Lower leg skin (tissue), 4 donors: ENCODE measurements around the gene KIRREL3. TPM values are rescaled to one million over a fixed set of nuclear protein-coding genes. Genes with fewer than 3 reads are reported as not detected.

Source experiments
- DNase-seq, 2 donors: peaks; one replicate each; pipeline ENCODE4 v3.0.0-alpha.2; 2019; ENCODE audit warnings: low spot score in 2 of 2
- H3K4me3 ChIP-seq: fragments of 200-600 bp; sonication (generic); 2 replicates; pipeline ENCODE4 v1.5.1; 2017; ENCODE audit warnings: mild to moderate bottlenecking, low read depth; ENCODE audit not compliant: poor library complexity, severe bottlenecking
- CTCF ChIP-seq, 3 donors: fragments of 450-650 bp; IDR thresholded peaks; one replicate each; pipeline ENCODE4 v1.5.1; 2016; ENCODE audit warnings: antibody characterized with exemption in 3 of 3, mild to moderate bottlenecking in 3 of 3, moderate library complexity in 2 of 3
- POLR2A ChIP-seq, 2 donors: fragments of 450-650 bp; IDR thresholded peaks; one replicate each; pipeline ENCODE4 v1.6.1; 2016 to 2017; ENCODE audit warnings: antibody characterized with exemption in 2 of 2, mild to moderate bottlenecking in 1 of 2, moderate library complexity in 1 of 2
- WGBS, 2 donors: methylation state at CpG; one replicate each; pipeline ENCODE4 v1.1.5; 2018; 5-methylcytosine and 5-hydroxymethylcytosine counted together
- intact Hi-C: fragments of 100-400 bp; cut with DNase I; formaldehyde crosslinking; loops from one replicate; pipeline ENCODE4 v1.15.0; 2023; ENCODE audit warnings: low total_unique reads
- total RNA-seq, 4 donors: library from RNA; depleted of rRNA; stranded (reverse); fragments of >200 nt; gene quantifications; one replicate each; pipeline ENCODE4 v1.1.0, GENCODE V29; 2016

Gene KIRREL3
- total RNA-seq, 4 donors from 2014 or later: 0.13 TPM; not detected in 3

- 30 to 31% methylated on average over 5 of the region's 5 CpGs for WGBS, 2 donors
- no peak for TF ChIP-seq POLR2A (IDR thresholded peaks at IDR 0.05)
- no peak for TF ChIP-seq CTCF (IDR thresholded peaks at IDR 0.05)
- intact Hi-C loops: no loop called here
These were observed 586.0 kb downstream of the KIRREL3 start for GRCh38 chr11:126414615-126415014.

GRCh38 chr11:126413843-126414405, 586.6 kb downstream of the KIRREL3 start:
- intact Hi-C loops: no loop called here
- TF ChIP-seq POLR2A (IDR thresholded peaks at IDR 0.05) (no peak), CTCF (IDR thresholded peaks at IDR 0.05) (no peak)
- 58 to 85% methylated on average over 9 of the region's 9 CpGs for WGBS, 2 donors
- H3K4me3 ChIP-seq: no peak overlapping the region
- DNase-seq: no peak

More at GRCh38 chr11:126414615-126415014, 586.0 kb downstream of the KIRREL3 start:
- no peak overlapping the region for H3K4me3 ChIP-seq
- DNase-seq: no peak

GRCh38 chr11:126413426-126413825, 587.1 kb downstream of the KIRREL3 start:
- 87 to 88% methylated on average over 11 of the region's 11 CpGs for WGBS, 2 donors
- intact Hi-C loops: no loop called here
- no peak for DNase-seq
- TF ChIP-seq CTCF (IDR thresholded peaks at IDR 0.05) (no peak), POLR2A (IDR thresholded peaks at IDR 0.05) (no peak)
- H3K4me3 ChIP-seq: no peak overlapping the region

- WGBS, 2 donors: 63 to 84% methylated on average over 6 of the region's 6 CpGs
- DNase-seq: no peak
- intact Hi-C loops: no loop called here
- TF ChIP-seq CTCF (IDR thresholded peaks at IDR 0.05): no peak
- TF ChIP-seq POLR2A (IDR thresholded peaks at IDR 0.05): no peak
- H3K4me3 ChIP-seq: no peak overlapping the region
These were observed 588.6 kb downstream of the KIRREL3 start for GRCh38 chr11:126411971-126412381.

GRCh38 chr11:126410649-126411048, 589.9 kb downstream of the KIRREL3 start:
- no peak for TF ChIP-seq CTCF (IDR thresholded peaks at IDR 0.05)
- TF ChIP-seq POLR2A (IDR thresholded peaks at IDR 0.05): no peak
- intact Hi-C loops: no loop called here
- H3K4me3 ChIP-seq: no peak overlapping the region
- WGBS, 2 donors: 37 to 47% methylated on average over 6 of the region's 6 CpGs
- DNase-seq: no peak

GRCh38 chr11:126409620-126409985, 591.0 kb downstream of the KIRREL3 start:
- intact Hi-C loops: no loop called here
- DNase-seq: no peak
- 55 to 66% methylated on average over 3 of the region's 3 CpGs for WGBS, 2 donors
- no peak overlapping the region for H3K4me3 ChIP-seq
- TF ChIP-seq POLR2A (IDR thresholded peaks at IDR 0.05) (no peak), CTCF (IDR thresholded peaks at IDR 0.05) (no peak)
